Glutamatergic neuron (in vitro differentiated cells): Measurements from ENCODE around the gene CSPG5. TPM values are rescaled to one million over a fixed set of nuclear protein-coding genes. Genes with fewer than 3 reads are reported as not detected.

Source experiments
- DNase-seq: peaks from one replicate; pipeline ENCODE4 v3.0.0; 2022
- H3K27ac Mint-ChIP-seq: one replicate; pipeline ENCODE4 v1.8.0; 2020; ENCODE audit warnings: mild to moderate bottlenecking, mixed read lengths, inconsistent platforms; ENCODE audit not compliant: unreplicated experiment
- H3K27me3 Mint-ChIP-seq: one replicate; pipeline ENCODE4 v1.8.0; 2020; ENCODE audit warnings: mild to moderate bottlenecking, moderate library complexity, mixed read lengths, inconsistent platforms; ENCODE audit not compliant: unreplicated experiment
- H3K36me3 Mint-ChIP-seq: one replicate; pipeline ENCODE4 v1.8.0; 2020; ENCODE audit warnings: mild to moderate bottlenecking, mixed read lengths, inconsistent platforms; ENCODE audit not compliant: unreplicated experiment
- H3K4me1 Mint-ChIP-seq: one replicate; pipeline ENCODE4 v1.8.0; 2020; ENCODE audit warnings: mild to moderate bottlenecking, low read depth, mixed read lengths, inconsistent platforms; ENCODE audit not compliant: unreplicated experiment
- H3K4me3 Mint-ChIP-seq: one replicate; pipeline ENCODE4 v1.8.0; 2020; ENCODE audit warnings: mild to moderate bottlenecking, mixed read lengths, inconsistent platforms; ENCODE audit not compliant: unreplicated experiment
- H3K9me3 Mint-ChIP-seq: one replicate; pipeline ENCODE4 v1.8.0; 2020; ENCODE audit warnings: mild to moderate bottlenecking, moderate library complexity, mixed read lengths, inconsistent platforms; ENCODE audit not compliant: unreplicated experiment
- CTCF ChIP-seq: fragments of 200-600 bp; sonication (generic); IDR thresholded peaks from one replicate; pipeline ENCODE4 v1.5.0; 2021; ENCODE audit not compliant: partially characterized antibody, unreplicated experiment
- total RNA-seq: library from RNA; stranded (reverse); fragmentation: NEBNext Ultra II Directional; extraction: Animal tissue kit (Norgen Biotek cat#: 25700); gene quantifications from one replicate; pipeline ENCODE4 v1.2.1, GENCODE V29; 2021; ENCODE audit not compliant: unreplicated experiment

Gene CSPG5
- total RNA-seq, 1 donor from 2014 or later: 0.76 TPM

GRCh38 chr3:47533996-47534454, 44.6 kb downstream of the CSPG5 start:
- DNase-seq: no peak
- Mint-ChIP-seq H3K36me3 (no peaks in the 10 kb centered on the region), H3K27ac (no peak overlapping the region), H3K27me3 (peaks cover 5% of the 10 kb centered on the region), H3K4me3 (no peak overlapping the region), H3K4me1 (peaks cover 2% of the 10 kb centered on the region), H3K9me3 (peaks cover 4% of the 10 kb centered on the region)
- TF ChIP-seq CTCF: no peak

GRCh38 chr3:47533481-47533880, 45.2 kb downstream of the CSPG5 start:
- no peak overlapping the region for H3K27ac Mint-ChIP-seq
- TF ChIP-seq CTCF: no peak
- H3K27me3 Mint-ChIP-seq: no peaks in the 10 kb centered on the region
- H3K4me1 Mint-ChIP-seq: peaks cover 2% of the 10 kb centered on the region
- no peak for DNase-seq
- no peaks in the 10 kb centered on the region for H3K36me3 Mint-ChIP-seq
- H3K4me3 Mint-ChIP-seq: no peak overlapping the region
- peaks cover 2% of the 10 kb centered on the region for H3K9me3 Mint-ChIP-seq

GRCh38 chr3:47527952-47528725, 50.5 kb downstream of the CSPG5 start:
- Mint-ChIP-seq H3K9me3 (no peaks in the 10 kb centered on the region), H3K4me3 (no peak overlapping the region), H3K27ac (no peak overlapping the region), H3K4me1 (no peaks in the 10 kb centered on the region), H3K36me3 (peaks cover 6% of the 10 kb centered on the region), H3K27me3 (peaks cover 3% of the 10 kb centered on the region)
- no peak for DNase-seq
- no peak for TF ChIP-seq CTCF

GRCh38 chr3:47525617-47526016, 53.0 kb downstream of the CSPG5 start:
- TF ChIP-seq CTCF: no peak
- Mint-ChIP-seq H3K4me3 (no peak overlapping the region), H3K27me3 (peaks cover 3% of the 10 kb centered on the region), H3K9me3 (peaks cover 7% of the 10 kb centered on the region), H3K27ac (no peak overlapping the region), H3K36me3 (peaks cover 6% of the 10 kb centered on the region), H3K4me1 (peaks cover 4% of the 10 kb centered on the region)
- DNase-seq: no peak

- H3K9me3 Mint-ChIP-seq: peaks cover 7% of the 10 kb centered on the region
- H3K36me3 Mint-ChIP-seq: peaks cover 6% of the 10 kb centered on the region
- no peak overlapping the region for H3K4me3 Mint-ChIP-seq
- no peak overlapping the region for H3K27ac Mint-ChIP-seq
- DNase-seq: no peak
- H3K27me3 Mint-ChIP-seq: peaks cover 3% of the 10 kb centered on the region
- H3K4me1 Mint-ChIP-seq: peaks cover 4% of the 10 kb centered on the region
- no peak for TF ChIP-seq CTCF
Measured at GRCh38 chr3:47523310-47524073, 55.2 kb downstream of the CSPG5 start.
